SK-N-SH (cell line): ENCODE results near the gene BCL7B.
A peak's percentile ranks its signal among the peaks of the same experiment; 100 is the strongest.

ENCODE experiments used
- CTCF ChIP-seq: fragments of 200-600 bp; sonication (generic); IDR thresholded peaks from 2 replicates; pipeline ENCODE4 v1.6.1; 2017; ENCODE audit warnings: antibody characterized with exemption, mild to moderate bottlenecking, moderate library complexity
- FOXM1 ChIP-seq: IDR thresholded peaks from 2 replicates; pipeline ENCODE4 v1.4.0; 2012; ENCODE audit warnings: low read depth, mild to moderate bottlenecking
- USF2 ChIP-seq: fragments of 150-350 bp; IDR thresholded peaks from 2 replicates; pipeline ENCODE4 v1.6.1; 2017; ENCODE audit warnings: antibody characterized with exemption, low read length, low read depth, borderline replicate concordance

DNA sequence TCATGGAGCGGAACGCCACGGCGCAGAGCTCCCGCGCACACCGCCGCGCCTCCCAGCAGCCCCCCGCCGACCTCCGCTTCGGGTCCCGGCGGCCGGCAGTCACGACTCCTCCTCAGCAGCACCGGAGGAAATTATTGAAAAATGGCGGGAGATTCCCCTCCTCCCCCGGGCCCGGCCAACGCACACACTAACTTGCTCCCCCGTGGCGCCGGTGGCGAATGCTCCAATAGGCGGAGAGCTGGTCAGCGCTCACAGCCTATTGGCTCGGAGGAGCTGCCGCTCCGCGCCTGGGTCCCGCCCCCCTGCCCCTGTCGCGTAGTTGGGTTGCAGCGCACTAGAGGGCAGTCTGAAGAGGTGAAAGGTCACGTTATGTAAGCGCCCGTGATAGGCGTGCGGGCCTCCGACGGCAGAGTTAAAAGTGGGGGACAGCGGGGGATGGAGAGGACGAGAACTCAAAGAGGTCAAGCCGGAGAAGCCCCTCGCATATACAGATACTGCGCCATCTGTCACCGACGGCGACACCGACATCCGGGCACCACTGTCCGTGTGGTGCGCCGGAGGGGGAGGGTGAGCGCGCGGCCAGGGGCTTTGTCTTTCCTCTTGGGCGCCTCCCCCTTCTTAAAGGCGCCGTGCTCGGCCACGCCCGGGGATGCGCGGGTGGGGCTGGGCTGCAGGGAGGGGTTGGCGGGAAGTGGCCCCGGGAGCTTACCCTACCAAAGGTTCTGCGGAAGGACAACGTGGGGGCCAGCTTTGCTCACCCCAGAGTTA lies 35.2 kb downstream of the BCL7B start, which contains the start of gene BAZ1B:
- TF ChIP-seq FOXM1 (0 out of 2 replicates have a peak, but pooled peaks have one; percentile 15), USF2 (no peak), CTCF (0 out of 2 replicates have a peak, but pooled peaks have one; percentile 9)
